ENCODE measurements around the gene CARNS1.

CARNS1 gene

DNA sequence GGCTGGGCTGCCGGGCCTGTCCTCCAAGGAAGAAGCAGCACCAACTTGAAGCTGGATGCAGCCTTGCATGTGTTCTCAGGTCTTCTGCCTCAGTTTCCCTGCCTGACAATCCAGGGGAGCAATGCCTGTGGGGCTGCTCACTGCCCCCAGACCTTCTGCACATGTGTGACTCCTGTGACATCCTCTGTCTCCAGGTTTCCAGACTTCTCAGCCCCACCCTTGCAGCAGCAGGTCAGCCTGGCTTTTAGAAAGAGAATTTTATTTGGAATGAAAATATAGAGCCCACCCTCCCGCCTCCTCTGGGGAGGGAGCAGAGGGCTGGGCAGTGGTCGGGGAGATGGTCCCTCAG lies 22.3 kb downstream of the CARNS1 start:
- peak overlapping the region; percentile 58 for H3K4me3 ChIP-seq (replicated peaks; ENCODE audit: insufficient read depth, low read length)
- no peaks in the 10 kb centered on the region for H3K27me3 ChIP-seq (ENCODE audit: insufficient read depth, poor library complexity, severe bottlenecking)
- DNase-seq (ENCODE audit: low read depth in 1 of 2, low spot score in 1 of 2) = no peak
- H3K27ac ChIP-seq (replicated peaks) = peak overlapping the region; percentile 98
- TF ChIP-seq SPI1 (IDR thresholded peaks at IDR 0.05; ENCODE audit: borderline replicate concordance, low read depth) (no peak), GABPA (IDR thresholded peaks at IDR 0.05; ENCODE audit: low read depth) (no peak)
- TF ChIP-seq, protein P1, sequence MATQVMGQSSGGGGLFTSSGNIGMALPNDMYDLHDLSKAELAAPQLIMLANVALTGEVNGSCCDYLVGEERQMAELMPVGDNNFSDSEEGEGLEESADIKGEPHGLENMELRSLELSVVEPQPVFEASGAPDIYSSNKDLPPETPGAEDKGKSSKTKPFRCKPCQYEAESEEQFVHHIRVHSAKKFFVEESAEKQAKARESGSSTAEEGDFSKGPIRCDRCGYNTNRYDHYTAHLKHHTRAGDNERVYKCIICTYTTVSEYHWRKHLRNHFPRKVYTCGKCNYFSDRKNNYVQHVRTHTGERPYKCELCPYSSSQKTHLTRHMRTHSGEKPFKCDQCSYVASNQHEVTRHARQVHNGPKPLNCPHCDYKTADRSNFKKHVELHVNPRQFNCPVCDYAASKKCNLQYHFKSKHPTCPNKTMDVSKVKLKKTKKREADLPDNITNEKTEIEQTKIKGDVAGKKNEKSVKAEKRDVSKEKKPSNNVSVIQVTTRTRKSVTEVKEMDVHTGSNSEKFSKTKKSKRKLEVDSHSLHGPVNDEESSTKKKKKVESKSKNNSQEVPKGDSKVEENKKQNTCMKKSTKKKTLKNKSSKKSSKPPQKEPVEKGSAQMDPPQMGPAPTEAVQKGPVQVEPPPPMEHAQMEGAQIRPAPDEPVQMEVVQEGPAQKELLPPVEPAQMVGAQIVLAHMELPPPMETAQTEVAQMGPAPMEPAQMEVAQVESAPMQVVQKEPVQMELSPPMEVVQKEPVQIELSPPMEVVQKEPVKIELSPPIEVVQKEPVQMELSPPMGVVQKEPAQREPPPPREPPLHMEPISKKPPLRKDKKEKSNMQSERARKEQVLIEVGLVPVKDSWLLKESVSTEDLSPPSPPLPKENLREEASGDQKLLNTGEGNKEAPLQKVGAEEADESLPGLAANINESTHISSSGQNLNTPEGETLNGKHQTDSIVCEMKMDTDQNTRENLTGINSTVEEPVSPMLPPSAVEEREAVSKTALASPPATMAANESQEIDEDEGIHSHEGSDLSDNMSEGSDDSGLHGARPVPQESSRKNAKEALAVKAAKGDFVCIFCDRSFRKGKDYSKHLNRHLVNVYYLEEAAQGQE (IDR thresholded peaks at IDR 0.05; ENCODE audit: insufficient replicate concordance, low read depth) = no peak

DNA sequence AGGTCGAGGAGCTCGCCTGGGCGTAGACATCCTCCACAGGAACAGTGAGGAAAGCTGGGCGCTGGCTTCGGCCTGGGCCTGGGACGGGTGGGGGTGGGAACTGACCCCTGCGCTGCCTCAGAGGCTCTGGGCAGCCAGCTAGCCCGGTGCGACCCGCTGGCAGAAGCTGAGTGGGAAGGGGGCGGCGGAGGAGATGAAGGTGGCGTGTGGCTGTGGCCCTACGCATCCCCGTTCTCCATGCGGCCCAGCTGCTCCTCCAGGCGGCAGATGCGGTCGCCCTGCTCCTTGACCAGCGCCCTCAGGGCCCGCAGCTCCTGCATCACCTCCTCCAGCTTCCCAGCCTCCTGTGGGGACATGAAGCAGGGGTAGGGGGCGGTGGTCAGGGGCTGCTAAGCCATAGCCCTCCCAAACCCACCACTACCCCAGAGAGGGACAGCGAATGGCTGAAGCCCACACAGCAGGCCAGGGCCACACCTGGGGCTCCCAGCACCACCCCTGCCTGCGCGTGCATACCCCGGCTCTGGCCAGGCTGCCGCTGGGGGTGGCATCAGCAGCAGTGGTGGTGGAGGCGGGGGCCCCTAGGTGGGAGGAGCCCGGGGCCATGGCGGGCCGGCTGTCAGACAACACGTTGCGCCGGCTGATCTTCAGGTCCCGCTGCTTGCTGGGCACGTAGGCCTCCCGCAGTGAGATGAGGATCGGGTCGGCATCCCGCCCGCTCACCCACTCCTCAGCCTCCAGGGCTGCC lies 22.9 kb downstream of the CARNS1 start:
- Histone ChIP-seq H3K27ac (replicated peaks) (peak overlapping the region; percentile 98), H3K27me3 (ENCODE audit: insufficient read depth, poor library complexity, severe bottlenecking) (no peaks in the 10 kb centered on the region), H3K4me3 (replicated peaks; ENCODE audit: insufficient read depth, low read length) (peak overlapping the region; percentile 58)
- DNase-seq (ENCODE audit: low read depth in 1 of 2, low spot score in 1 of 2) = peak; percentile 59 to 70
- TF ChIP-seq SPI1 (IDR thresholded peaks at IDR 0.05; ENCODE audit: borderline replicate concordance, low read depth) = no peak
- TF ChIP-seq, protein P1 (IDR thresholded peaks at IDR 0.05; ENCODE audit: insufficient replicate concordance, low read depth) = no peak
- peak; percentile 70 for TF ChIP-seq POLR2AphosphoS5 (IDR thresholded peaks at IDR 0.05; ENCODE audit: low read depth)
- TF ChIP-seq, protein P2, sequence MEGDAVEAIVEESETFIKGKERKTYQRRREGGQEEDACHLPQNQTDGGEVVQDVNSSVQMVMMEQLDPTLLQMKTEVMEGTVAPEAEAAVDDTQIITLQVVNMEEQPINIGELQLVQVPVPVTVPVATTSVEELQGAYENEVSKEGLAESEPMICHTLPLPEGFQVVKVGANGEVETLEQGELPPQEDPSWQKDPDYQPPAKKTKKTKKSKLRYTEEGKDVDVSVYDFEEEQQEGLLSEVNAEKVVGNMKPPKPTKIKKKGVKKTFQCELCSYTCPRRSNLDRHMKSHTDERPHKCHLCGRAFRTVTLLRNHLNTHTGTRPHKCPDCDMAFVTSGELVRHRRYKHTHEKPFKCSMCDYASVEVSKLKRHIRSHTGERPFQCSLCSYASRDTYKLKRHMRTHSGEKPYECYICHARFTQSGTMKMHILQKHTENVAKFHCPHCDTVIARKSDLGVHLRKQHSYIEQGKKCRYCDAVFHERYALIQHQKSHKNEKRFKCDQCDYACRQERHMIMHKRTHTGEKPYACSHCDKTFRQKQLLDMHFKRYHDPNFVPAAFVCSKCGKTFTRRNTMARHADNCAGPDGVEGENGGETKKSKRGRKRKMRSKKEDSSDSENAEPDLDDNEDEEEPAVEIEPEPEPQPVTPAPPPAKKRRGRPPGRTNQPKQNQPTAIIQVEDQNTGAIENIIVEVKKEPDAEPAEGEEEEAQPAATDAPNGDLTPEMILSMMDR (IDR thresholded peaks at IDR 0.05; ENCODE audit: insufficient read depth, low read length) = no peak
- no peak for TF ChIP-seq GABPA (IDR thresholded peaks at IDR 0.05; ENCODE audit: low read depth)

DNA sequence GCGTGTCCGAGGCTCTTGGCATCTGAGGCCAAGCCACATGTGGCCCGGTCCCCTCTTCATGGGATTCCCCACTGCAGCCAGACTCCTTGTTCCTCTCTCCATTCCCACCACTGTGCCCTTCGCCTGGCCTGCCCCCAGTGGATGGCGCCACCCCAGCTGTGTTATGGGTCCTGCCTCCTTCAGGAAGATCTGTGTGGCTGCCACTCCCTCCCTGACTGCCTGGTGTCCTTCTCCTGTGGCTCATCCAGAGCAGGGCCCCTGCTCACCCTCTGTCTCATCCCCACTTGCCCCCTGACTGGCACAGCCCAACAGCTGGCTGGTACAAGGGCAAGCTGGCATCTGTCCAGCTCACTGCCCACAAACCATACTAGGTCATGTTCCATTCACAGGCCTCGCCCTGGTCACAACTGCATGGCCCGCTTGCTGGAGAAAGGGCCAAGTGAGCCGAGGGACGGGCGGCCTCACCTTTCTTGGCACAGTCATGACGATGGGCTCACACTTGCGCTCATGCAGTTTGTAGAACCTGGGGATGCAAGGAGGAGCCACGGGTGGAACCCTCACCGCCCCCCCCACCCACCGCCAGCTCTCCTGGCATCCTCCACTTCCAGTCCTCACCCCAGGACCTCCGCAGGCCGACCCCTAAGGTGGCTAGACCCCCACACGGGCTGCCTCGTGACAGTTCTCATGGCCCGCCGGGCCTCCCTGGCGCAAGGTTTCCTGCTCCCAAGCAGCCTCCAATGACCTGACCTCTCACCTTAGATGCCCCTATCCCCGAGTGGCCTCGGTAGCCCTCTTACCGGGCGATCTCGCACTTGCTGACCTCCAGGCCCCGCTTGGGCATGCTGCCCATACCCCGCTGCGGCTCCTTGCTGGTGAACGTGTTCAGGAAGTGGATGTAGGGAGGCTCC lies 24.1 kb downstream of the CARNS1 start:
- no peak overlapping the region; the same call in 1 of the 2 replicates for H3K27ac ChIP-seq (replicated peaks)
- no peaks in the 10 kb centered on the region for H3K27me3 ChIP-seq (ENCODE audit: insufficient read depth, poor library complexity, severe bottlenecking)
- TF ChIP-seq, protein P2 (IDR thresholded peaks at IDR 0.05; ENCODE audit: insufficient read depth, low read length) = peak; percentile 11
- TF ChIP-seq POLR2AphosphoS5 (IDR thresholded peaks at IDR 0.05; ENCODE audit: low read depth) = peak; percentile 47; the same call in 1 of the 2 replicates
- no peak for TF ChIP-seq GABPA (IDR thresholded peaks at IDR 0.05; ENCODE audit: low read depth)
- TF ChIP-seq SPI1 (IDR thresholded peaks at IDR 0.05; ENCODE audit: borderline replicate concordance, low read depth) = no peak
- TF ChIP-seq, protein P1 (IDR thresholded peaks at IDR 0.05; ENCODE audit: insufficient replicate concordance, low read depth) = no peak
- peak; percentile 66 to 72 for DNase-seq (ENCODE audit: low read depth in 1 of 2, low spot score in 1 of 2)
- H3K4me3 ChIP-seq (replicated peaks; ENCODE audit: insufficient read depth, low read length) = peak overlapping the region; percentile 58

Measured in HL-60 (cell line).